ENCODE measurements around the gene SUCO. TPM values are rescaled to one million over a fixed set of nuclear protein-coding genes. Genes with fewer than 3 reads are reported as not detected.

The SUCO gene
- total RNA-seq, 1 donor from 2014 or later = 35.2 TPM

DNA sequence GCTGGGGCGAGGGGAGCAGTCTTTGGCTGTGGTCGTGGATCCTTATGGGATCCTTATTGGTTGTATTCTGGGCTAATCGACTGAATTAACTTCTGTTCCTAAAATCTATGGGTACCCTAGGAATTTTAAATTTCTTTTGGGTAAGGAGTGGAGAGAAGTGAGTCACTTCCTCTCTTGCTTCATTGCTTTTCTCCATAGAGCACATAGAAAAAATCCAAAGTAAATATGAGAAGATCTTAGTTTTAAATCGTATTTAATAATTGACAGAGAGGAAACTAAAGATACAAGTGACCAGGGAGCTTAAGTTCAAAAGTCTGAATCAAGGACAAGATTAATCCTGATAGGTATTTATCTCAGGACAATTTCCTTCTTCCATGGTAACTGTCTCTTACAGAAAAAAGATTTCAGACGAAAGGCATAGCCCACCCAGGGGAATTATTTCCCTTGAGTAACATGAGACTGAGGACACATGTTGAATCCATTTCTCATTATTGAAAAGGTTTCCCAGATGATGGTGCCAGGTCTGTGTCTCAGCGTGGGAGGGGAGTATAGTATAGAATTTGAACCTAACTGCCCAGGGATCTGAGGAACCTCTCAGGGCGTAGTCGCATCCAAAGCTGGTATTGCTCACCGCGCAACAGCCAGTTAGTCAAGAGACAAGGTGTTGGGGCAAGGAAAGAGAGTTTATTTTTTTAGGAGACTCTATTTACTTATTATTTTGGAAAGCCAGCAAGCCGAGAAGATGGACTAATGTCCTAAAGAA, 97.3 kb downstream of the SUCO start:
- Mint-ChIP-seq H3K27ac (ENCODE audit: unreplicated experiment) (peak overlapping the region; percentile 27), H3K36me3 (ENCODE audit: low read depth) (no peaks in the 10 kb centered on the region), H3K27me3 (ENCODE audit: low read depth) (no peaks in the 10 kb centered on the region), H3K9me3 (ENCODE audit: low read depth) (peaks cover 6% of the 10 kb centered on the region), H3K4me1 (ENCODE audit: low read depth) (peaks cover 14% of the 10 kb centered on the region), H3K4me3 (ENCODE audit: unreplicated experiment) (no peak overlapping the region)
- TF ChIP-seq, protein P1, sequence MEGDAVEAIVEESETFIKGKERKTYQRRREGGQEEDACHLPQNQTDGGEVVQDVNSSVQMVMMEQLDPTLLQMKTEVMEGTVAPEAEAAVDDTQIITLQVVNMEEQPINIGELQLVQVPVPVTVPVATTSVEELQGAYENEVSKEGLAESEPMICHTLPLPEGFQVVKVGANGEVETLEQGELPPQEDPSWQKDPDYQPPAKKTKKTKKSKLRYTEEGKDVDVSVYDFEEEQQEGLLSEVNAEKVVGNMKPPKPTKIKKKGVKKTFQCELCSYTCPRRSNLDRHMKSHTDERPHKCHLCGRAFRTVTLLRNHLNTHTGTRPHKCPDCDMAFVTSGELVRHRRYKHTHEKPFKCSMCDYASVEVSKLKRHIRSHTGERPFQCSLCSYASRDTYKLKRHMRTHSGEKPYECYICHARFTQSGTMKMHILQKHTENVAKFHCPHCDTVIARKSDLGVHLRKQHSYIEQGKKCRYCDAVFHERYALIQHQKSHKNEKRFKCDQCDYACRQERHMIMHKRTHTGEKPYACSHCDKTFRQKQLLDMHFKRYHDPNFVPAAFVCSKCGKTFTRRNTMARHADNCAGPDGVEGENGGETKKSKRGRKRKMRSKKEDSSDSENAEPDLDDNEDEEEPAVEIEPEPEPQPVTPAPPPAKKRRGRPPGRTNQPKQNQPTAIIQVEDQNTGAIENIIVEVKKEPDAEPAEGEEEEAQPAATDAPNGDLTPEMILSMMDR (IDR thresholded peaks at IDR 0.05) = no peak
- no peak for DNase-seq (ENCODE audit: low spot score)

DNA sequence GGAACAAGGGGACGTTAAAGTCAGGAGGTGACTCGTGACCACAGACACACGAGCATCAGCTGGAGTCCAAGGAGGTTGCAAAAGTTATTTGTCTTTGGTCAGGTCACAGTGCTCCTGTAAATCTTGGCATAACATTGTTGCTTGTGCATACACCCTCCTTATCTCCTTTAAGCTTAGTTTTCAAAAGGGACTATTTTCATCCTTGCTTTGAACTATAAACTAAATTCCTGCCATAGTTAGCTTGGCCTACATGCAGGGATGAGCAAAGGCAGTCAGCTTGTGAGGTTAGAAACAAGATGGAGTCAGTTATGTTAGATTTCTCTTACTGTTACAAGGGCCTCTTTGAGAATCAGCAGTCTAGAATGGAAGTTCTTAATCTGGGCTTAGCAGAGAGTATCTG, 97.9 kb downstream of the SUCO start:
- Mint-ChIP-seq H3K27me3 (ENCODE audit: low read depth) (no peaks in the 10 kb centered on the region), H3K4me1 (ENCODE audit: low read depth) (peaks cover 14% of the 10 kb centered on the region), H3K36me3 (ENCODE audit: low read depth) (no peaks in the 10 kb centered on the region), H3K4me3 (ENCODE audit: unreplicated experiment) (no peak overlapping the region), H3K9me3 (ENCODE audit: low read depth) (peaks cover 6% of the 10 kb centered on the region), H3K27ac (ENCODE audit: unreplicated experiment) (peak overlapping the region; percentile 27)
- DNase-seq (ENCODE audit: low spot score) = no peak
- TF ChIP-seq, protein P1 (IDR thresholded peaks at IDR 0.05) = no peak

DNA sequence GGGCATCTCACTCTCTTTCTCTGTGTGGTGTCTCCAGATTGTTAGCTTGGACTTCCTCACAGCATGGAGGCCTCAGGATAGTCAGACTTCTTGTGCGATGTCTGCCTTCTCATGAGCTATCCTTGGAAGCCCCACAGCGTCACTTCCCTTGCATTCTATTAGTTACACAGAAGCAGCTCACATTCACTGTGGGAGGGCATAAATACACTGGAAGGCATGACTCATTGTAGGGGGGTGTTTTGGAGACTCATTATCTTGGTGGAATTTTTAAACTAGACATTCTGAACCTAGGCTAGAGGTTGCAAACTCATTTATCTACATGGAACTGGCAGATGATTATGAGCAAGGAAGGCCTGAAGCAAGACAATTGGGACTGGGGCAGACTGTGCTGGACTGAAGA, 104.6 kb downstream of the SUCO start:
- Mint-ChIP-seq H3K27me3 (ENCODE audit: low read depth) (no peaks in the 10 kb centered on the region), H3K36me3 (ENCODE audit: low read depth) (peaks cover 4% of the 10 kb centered on the region), H3K9me3 (ENCODE audit: low read depth) (peaks cover 8% of the 10 kb centered on the region), H3K27ac (ENCODE audit: unreplicated experiment) (no peak overlapping the region), H3K4me3 (ENCODE audit: unreplicated experiment) (no peak overlapping the region), H3K4me1 (ENCODE audit: low read depth) (peaks cover 26% of the 10 kb centered on the region)
- TF ChIP-seq, protein P1 (IDR thresholded peaks at IDR 0.05) = no peak
- DNase-seq (ENCODE audit: low spot score) = no peak

DNA sequence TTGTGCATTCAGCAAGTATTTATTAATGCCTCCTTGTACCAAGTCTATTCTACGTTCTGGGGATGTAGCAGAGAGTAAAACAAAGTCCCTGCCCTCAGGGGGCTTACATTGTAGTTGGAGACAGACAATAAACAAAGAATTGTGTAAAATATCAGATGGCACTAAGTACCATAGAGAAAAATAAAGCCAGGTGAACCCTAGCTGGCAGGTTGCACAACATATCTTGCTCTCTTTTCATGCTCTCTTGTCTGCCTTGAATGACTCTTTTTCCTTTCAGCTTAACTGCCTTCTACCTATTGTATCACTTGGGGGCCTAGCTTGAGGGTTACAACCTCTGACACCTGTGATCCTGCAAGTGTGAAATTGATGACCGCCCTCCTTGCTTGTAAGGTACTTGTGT, 105.3 kb downstream of the SUCO start:
- no peaks in the 10 kb centered on the region for H3K27me3 Mint-ChIP-seq (ENCODE audit: low read depth)
- peaks cover 8% of the 10 kb centered on the region for H3K9me3 Mint-ChIP-seq (ENCODE audit: low read depth)
- no peak for DNase-seq (ENCODE audit: low spot score)
- H3K4me1 Mint-ChIP-seq (ENCODE audit: low read depth) = peaks cover 30% of the 10 kb centered on the region
- TF ChIP-seq, protein P1 (IDR thresholded peaks at IDR 0.05) = no peak
- no peak overlapping the region for H3K27ac Mint-ChIP-seq (ENCODE audit: unreplicated experiment)
- peaks cover 4% of the 10 kb centered on the region for H3K36me3 Mint-ChIP-seq (ENCODE audit: low read depth)
- no peak overlapping the region for H3K4me3 Mint-ChIP-seq (ENCODE audit: unreplicated experiment)

DNA sequence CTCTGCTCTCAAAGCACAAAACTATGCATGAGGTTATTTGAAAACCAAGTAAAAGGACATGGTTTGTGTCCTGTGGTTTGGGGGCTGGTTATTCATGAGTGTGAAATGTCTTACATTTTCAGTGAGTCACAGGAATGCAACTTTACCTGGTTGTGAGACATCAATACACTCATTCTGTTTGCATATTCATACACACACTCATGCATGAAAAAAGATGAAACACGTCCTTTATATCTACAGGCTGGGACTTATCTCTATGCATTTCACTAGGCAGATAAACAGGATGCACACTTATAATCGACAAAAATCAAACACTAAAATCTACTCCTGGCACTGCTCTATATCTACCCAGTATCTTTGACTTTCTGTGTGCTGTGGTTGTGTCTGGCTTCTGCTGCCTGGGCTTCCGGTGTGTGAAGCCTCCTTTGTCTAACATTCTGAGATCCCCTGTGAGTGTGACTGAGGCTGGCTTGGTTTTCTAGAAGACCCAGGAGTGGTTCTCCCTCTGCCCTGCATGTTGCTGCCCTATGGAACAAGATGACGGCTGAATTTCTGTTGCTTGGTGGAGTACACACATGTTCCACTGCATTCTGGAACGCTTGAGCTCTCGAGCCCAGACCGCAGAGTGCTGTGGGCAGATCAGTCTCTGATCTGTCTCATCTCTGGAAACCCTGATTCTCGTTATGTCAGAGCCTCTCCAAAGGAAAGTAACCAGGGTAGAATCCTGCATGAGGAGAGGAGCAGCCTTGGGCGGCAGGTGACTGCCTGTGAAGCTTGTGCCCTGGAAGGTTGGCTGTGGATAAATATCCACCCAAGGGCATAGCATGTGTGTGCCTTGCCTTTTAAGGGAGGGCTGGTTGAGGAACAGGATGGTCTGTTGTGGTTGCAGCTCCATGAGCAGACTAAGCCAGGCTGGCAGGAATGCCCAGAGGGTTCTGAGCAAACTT, 106.2 kb downstream of the SUCO start:
- TF ChIP-seq, protein P1 (IDR thresholded peaks at IDR 0.05) = no peak
- peaks cover 8% of the 10 kb centered on the region for H3K9me3 Mint-ChIP-seq (ENCODE audit: low read depth)
- H3K36me3 Mint-ChIP-seq (ENCODE audit: low read depth) = peaks cover 4% of the 10 kb centered on the region
- no peaks in the 10 kb centered on the region for H3K27me3 Mint-ChIP-seq (ENCODE audit: low read depth)
- DNase-seq (ENCODE audit: low spot score) = no peak
- peak overlapping the region; percentile 61 for H3K27ac Mint-ChIP-seq (ENCODE audit: unreplicated experiment)
- H3K4me3 Mint-ChIP-seq (ENCODE audit: unreplicated experiment) = no peak overlapping the region
- peaks cover 30% of the 10 kb centered on the region for H3K4me1 Mint-ChIP-seq (ENCODE audit: low read depth)

Data from chondrocyte (in vitro differentiated cells).